Choroid plexus epithelial cell (primary cell): ENCODE measurements around the gene MC5R.
"Not testable (repeated sequence)": the region's sequence is repeated elsewhere in the genome, so short reads cannot be mapped to it uniquely, and the experiment has no call there.

Source experiments
- DNase-seq: peaks from one replicate; pipeline ENCODE4 v3.0.0-alpha.2; 2010; ENCODE audit warnings: low read depth
- H3K4me3 ChIP-seq: 2 replicates; pipeline ENCODE4 v1.5.1; 2011; ENCODE audit warnings: low read depth, mild to moderate bottlenecking, control low read depth, low read length, moderate library complexity
- TF ChIP-seq, protein P1 (sequence below): conservative IDR thresholded peaks from 2 replicates; pipeline ENCODE4 v1.5.1; 2011; ENCODE audit warnings: low read depth, mild to moderate bottlenecking, control low read depth, inconsistent platforms, low read length, moderate library complexity

Gene MC5R

DNA sequence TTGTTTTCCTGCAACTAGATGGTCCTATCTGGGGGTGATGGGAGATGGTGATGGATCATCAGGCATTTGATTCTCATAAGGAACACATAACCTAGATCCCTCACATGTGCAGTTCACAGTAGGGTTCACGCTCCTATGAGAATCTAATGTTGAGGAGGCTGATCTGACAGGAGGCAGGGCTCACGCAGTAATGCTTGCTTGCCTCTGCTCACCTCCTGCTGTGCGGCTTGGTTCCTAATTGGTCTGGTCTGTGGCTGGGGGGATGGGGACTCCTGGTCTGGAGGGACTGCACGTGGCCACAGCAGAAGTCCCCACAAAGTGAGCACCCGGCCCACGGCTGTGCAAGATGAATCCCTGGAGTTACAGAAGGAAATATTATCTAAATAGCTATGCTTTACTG, 11.3 kb downstream of the MC5R start:
- H3K4me3 ChIP-seq: no peak overlapping the region
- TF ChIP-seq, protein P1, sequence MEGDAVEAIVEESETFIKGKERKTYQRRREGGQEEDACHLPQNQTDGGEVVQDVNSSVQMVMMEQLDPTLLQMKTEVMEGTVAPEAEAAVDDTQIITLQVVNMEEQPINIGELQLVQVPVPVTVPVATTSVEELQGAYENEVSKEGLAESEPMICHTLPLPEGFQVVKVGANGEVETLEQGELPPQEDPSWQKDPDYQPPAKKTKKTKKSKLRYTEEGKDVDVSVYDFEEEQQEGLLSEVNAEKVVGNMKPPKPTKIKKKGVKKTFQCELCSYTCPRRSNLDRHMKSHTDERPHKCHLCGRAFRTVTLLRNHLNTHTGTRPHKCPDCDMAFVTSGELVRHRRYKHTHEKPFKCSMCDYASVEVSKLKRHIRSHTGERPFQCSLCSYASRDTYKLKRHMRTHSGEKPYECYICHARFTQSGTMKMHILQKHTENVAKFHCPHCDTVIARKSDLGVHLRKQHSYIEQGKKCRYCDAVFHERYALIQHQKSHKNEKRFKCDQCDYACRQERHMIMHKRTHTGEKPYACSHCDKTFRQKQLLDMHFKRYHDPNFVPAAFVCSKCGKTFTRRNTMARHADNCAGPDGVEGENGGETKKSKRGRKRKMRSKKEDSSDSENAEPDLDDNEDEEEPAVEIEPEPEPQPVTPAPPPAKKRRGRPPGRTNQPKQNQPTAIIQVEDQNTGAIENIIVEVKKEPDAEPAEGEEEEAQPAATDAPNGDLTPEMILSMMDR: no peak
- no peak for DNase-seq

DNA sequence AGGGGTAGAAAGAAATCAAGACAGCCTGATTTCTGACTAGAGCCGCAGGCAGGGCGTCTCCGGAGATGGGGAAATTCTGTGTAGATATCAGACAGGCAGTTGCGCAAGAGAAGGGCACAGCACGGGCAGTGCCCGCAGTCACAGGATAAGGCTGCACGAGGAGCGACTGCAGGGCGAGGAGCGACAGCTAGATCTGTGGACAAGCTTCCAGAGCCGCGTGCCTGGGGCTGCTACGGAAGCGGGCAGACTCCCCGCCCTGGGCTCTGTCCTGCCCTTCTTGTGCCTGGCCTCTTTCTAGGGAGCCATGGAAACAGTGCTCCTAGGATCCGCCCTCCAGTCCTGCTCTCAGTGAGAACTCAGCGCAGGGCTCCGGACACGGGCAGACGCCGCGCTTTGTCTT, 12.6 kb downstream of the MC5R start:
- TF ChIP-seq, protein P1: no peak

DNA sequence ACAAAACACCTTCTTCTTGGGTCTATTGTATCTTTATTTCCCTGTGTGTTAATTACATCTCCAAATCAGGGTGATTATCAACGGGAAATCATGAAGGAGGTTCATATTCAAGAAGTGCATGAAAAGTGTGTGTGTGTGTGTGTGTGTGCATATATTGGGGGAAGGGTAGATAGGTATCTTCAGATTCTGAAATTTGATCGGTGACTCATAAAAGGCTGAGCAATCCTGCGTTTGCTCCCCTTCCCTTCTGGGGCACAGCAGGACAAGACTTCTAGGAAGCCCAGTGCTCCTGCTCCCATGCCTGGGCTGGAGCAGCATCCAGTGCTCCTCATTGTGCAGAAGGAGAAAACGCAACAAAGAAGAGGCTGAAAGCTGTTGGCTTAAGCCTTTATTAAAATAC, 25.8 kb downstream of the MC5R start:
- TF ChIP-seq, protein P1: no peak
- H3K4me3 ChIP-seq: no peak overlapping the region
- DNase-seq: no peak

More for the DNA sequence above, 12.6 kb downstream of the MC5R start:
- no peak overlapping the region for H3K4me3 ChIP-seq
- no peak for DNase-seq

DNA sequence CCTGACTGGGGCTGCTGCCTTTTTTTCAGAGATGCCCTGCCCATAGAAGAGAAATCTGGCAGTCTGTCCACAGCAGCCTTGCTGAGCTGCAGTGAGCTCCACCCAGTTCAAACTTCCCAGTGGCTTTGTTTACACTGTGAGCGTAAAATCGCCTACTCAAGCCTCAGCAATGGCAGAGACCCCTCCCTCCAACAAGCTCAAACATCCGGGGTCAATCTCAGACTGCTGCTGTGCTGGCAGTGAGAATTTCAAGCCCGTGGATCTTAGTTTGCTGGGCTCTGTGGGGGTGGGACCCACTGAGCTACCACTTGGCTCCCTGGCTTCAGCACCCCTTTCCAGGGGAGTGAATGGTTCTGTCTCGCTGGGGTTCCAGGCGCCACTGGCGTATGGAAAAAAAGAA, 38.9 kb downstream of the MC5R start:
- not testable (repeated sequence) for H3K4me3 ChIP-seq, DNase-seq

DNA sequence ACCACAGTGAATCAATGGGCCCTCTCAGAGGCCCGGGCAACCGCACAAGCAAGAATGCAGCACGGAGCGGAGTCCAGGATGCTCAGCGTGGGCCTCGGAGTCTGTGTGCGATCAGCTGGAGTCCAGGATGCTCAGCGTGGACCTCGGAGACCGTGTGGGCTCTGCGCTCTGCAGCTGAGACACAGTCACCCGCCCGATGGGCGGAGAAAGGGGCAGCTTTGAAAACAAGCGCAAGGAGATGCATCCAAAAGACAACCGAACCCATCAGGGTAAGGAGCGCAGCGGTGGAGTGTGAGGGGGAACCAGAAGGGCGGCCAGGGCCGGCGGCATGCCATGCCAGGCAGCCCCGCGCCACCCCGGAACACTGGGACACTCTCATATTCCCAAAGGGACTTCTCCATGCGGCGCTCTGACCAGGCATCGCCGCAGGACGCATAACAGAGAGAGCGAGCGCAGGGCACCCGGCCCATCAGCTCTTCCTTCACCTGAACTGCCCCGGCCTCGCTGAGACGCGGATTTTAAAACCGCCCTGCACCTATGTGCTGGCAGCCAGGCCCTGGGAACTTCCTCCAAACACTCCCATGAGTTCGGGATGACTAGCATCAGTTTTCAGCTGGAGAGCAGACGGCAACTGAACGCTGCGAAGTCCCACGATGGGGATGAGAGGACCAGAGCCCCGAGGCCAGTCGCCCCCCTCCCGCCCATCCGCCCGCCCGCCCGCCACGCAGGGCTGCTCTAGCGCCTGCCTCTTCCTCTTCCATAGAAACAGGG, 44.7 kb downstream of the MC5R start:
- TF ChIP-seq, protein P1: no peak
- no peak for DNase-seq
- H3K4me3 ChIP-seq: no peak overlapping the region

DNA sequence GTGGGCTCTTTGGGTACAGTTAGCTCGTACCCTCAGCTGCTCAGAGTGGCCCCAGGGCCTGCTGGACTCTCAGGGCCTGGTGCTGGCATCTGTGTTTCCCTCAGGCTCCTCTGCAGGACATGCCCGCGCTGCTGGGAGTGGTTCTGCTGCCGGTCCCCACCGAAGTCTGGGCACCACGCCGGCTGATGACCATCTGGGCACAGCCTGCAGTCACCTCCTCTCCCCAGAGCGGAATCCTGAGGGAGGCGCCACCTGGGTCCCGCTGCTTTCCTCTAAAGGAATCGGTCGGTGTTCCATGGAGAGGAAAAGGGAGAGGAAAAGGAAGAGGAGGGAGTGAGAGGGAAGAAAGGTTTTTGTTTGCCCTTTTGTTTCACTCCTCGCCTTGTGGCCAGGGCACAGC, 47.8 kb downstream of the MC5R start:
- no peak overlapping the region for H3K4me3 ChIP-seq
- no peak for DNase-seq
- TF ChIP-seq, protein P1: no peak

DNA sequence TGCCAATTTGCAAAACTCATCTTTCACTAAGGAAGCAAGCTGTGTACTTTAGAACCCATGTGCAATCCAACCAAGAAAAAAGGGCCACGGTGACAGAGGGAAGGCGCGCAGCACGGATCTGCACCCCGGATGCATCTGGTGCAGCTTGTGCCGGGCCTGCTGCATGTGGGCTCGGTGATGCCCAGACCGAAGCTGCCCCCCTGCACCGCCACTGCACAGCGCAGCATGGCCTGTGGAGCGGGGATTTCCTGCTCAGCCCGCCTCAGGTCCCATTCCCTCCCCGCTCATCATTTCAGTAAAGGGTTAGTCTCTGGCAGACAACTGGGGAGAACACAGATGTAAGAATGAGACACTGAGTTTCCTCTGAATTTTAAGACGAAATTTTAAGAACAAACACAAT, 48.4 kb downstream of the MC5R start:
- TF ChIP-seq, protein P1: no peak
- no peak for DNase-seq
- H3K4me3 ChIP-seq: no peak overlapping the region

DNA sequence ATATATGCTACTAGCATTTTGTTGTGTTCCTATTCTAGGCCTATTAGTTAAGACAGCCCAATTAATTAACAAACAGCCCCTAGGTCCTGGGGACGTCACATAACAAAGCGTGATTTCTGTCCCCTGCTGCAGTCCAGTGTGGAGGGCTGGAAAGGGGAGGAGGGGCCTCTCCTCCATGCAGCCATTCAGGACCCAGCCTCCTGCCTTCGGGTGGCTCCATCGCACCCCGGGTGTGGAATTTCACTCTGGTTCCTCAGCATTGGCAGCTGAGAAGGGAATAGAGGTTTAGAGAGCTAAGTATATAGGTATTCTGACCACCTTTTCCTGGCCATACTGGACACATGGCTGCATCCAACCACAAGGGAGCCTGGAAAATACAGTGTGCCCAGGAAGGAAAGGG, 49.0 kb downstream of the MC5R start:
- no peak for DNase-seq
- TF ChIP-seq, protein P1: no peak
- no peak overlapping the region for H3K4me3 ChIP-seq
